Measurements from ENCODE around the gene ASCC3. TPM values are rescaled to one million over a fixed set of nuclear protein-coding genes. Genes with fewer than 3 reads are reported as not detected.

ASCC3 gene
- total RNA-seq, 1 experiment from 2014 or later: 40.5 TPM

DNA sequence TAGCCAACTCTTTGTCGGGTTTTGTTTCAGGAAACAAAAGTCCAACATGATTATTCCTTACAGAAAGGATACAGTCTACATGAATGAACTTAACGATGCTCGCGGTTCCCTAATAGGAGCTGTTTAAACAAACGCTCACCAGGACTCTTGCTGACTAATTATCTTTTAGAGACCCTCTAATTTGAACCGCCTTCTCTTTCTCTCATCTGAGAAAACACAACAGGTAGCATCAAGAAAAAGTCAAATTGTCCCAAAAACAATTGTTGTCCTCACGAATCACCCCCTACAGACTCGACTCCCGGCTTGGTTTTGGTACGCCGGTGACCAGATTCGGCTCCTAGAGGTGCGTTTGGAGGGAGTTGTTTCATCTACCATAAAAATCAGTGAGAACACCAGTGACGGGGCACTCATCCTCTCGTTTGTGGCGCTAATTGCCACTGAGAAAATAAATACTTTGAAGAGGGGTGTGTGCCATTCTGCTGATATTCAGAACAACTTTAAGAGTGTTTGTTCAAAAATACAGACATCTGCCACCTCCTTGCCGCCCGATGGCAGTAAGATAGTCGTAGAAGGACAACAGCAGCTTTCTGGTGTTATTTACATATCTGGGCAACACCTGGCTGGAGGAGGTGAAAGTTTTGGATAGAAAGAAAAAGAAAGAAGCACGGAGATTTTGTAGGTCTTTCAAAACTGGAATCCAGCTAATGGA, 415.3 kb downstream of the ASCC3 start:
- no peak overlapping the region for H3K4me2 ChIP-seq (ENCODE audit: low read length)
- H3K9me2 ChIP-seq (ENCODE audit: insufficient read depth): no peaks in the 10 kb centered on the region
- H3K36me3 ChIP-seq (ENCODE audit: control insufficient read depth in 1 of 2, insufficient read depth in 2 of 2, low read length in 2 of 2): no peaks in the 10 kb centered on the region
- no peak overlapping the region for H3K4me3 ChIP-seq (replicated peaks in 1 of 2; ENCODE audit: low read depth in 1 of 2, low read length in 2 of 2)
- no peak overlapping the region for H3K9ac ChIP-seq (ENCODE audit: low read length)
- no peaks in the 10 kb centered on the region for H3K4me1 ChIP-seq (ENCODE audit: control insufficient read depth in 1 of 2, insufficient read depth in 2 of 2, low read length in 2 of 2)
- H4K20me1 ChIP-seq (ENCODE audit: insufficient read depth): no peaks in the 10 kb centered on the region
- H3K27me3 ChIP-seq (ENCODE audit: insufficient read depth, low read length): no peaks in the 10 kb centered on the region
- TF ChIP-seq SIN3A (IDR thresholded peaks at IDR 0.05; ENCODE audit: low read depth) (no peak), CEBPB (IDR thresholded peaks at IDR 0.05; ENCODE audit: low read depth) (no peak), POLR2AphosphoS5 (IDR thresholded peaks at IDR 0.05; ENCODE audit: low read depth, low read length) (no peak), SRF (IDR thresholded peaks at IDR 0.05; ENCODE audit: low read depth) (no peak), ELF1 (IDR thresholded peaks at IDR 0.05; ENCODE audit: borderline replicate concordance, low read depth) (no peak), ZFX (IDR thresholded peaks at IDR 0.05) (no peak), EZH2 (IDR thresholded peaks at IDR 0.05) (no peak), CBX3 (IDR thresholded peaks at IDR 0.05; ENCODE audit: low read depth) (no peak), POLR2A (IDR thresholded peaks at IDR 0.05; ENCODE audit: borderline replicate concordance, extremely low read depth, insufficient read depth, insufficient read length) (no peak), EGR1 (IDR thresholded peaks at IDR 0.05; ENCODE audit: low read depth) (no peak), SP1 (IDR thresholded peaks at IDR 0.05; ENCODE audit: low read depth) (no peak), EZH2phosphoT487 (IDR thresholded peaks at IDR 0.05; ENCODE audit: borderline replicate concordance) (no peak), JUND (IDR thresholded peaks at IDR 0.05) (no peak)
- TF ChIP-seq, protein P1, sequence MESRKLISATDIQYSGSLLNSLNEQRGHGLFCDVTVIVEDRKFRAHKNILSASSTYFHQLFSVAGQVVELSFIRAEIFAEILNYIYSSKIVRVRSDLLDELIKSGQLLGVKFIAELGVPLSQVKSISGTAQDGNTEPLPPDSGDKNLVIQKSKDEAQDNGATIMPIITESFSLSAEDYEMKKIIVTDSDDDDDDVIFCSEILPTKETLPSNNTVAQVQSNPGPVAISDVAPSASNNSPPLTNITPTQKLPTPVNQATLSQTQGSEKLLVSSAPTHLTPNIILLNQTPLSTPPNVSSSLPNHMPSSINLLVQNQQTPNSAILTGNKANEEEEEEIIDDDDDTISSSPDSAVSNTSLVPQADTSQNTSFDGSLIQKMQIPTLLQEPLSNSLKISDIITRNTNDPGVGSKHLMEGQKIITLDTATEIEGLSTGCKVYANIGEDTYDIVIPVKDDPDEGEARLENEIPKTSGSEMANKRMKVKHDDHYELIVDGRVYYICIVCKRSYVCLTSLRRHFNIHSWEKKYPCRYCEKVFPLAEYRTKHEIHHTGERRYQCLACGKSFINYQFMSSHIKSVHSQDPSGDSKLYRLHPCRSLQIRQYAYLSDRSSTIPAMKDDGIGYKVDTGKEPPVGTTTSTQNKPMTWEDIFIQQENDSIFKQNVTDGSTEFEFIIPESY (IDR thresholded peaks at IDR 0.05; ENCODE audit: extremely low read depth, insufficient replicate concordance, low read length): no peak
- TF ChIP-seq, protein P2, sequence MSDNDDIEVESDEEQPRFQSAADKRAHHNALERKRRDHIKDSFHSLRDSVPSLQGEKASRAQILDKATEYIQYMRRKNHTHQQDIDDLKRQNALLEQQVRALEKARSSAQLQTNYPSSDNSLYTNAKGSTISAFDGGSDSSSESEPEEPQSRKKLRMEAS (IDR thresholded peaks at IDR 0.05): no peak
- TF ChIP-seq, protein P3, sequence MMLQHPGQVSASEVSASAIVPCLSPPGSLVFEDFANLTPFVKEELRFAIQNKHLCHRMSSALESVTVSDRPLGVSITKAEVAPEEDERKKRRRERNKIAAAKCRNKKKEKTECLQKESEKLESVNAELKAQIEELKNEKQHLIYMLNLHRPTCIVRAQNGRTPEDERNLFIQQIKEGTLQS (IDR thresholded peaks at IDR 0.05): no peak
- CTCF ChIA-PET: no interaction called here
- POLR2A ChIA-PET: no interaction called here
- H3K27ac ChIP-seq (ENCODE audit: low read depth, low read length): no peak overlapping the region
- BruUV-seq (replicated peaks): no TSS peak
- H3K9me3 ChIP-seq (ENCODE audit: control insufficient read depth in 1 of 2, insufficient read depth in 1 of 2, low read depth in 1 of 2, low read length in 2 of 2): no peaks in the 10 kb centered on the region
- DNase-seq (ENCODE audit: low read depth, low spot score): no peak
- RAD21 ChIA-PET (ENCODE audit: low non-redundant PET in 1 of 2, low total read pairs in 2 of 2, uncharacterized antibody in 2 of 2, unreplicated experiment in 2 of 2): no interaction called here
- ATAC-seq: no peak
- intact Hi-C loops (cut with micrococcal nuclease): no loop called here
- H3K79me2 ChIP-seq (ENCODE audit: insufficient read depth, low read length): no peaks in the 10 kb centered on the region
- no peak overlapping the region for H2AFZ ChIP-seq (ENCODE audit: low read depth, low read length, poor library complexity, severe bottlenecking)

All from HCT116 (cell line).